Measurements from ENCODE around the gene NPIPA8.
"Not testable (repeated sequence)": the region's sequence is repeated elsewhere in the genome, so short reads cannot be mapped to it uniquely, and the experiment has no call there.

NPIPA8 gene

DNA sequence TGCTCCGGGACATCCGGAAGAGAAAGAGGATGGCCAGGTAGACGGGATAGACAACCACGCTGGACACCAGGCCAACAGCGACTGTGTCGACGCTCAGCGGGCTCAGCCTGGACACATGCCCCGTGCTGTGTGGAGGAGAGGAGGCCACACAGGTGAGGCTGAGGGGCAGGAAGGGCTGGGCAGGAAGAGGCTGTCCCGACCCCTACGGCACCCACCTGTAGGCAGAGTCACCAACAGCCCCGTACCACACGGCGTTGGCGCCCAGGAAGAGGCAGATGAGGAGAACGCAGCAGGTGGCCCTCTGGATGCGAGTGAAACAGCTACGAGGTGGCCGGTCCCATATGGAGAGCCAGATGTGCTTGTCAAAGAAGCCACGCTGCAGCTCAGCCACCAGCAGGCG, at the start of gene NPIPA8:
Gene NPIPA8, minus strand, starts transcription at position 101 of the 400 bp plus-strand sequence. CDS start 4,074 bp downstream, outside the sequence.
- H3K4me3 ChIP-seq (ENCODE audit: low read depth, low read length), result not testable (repeated sequence)

DNA sequence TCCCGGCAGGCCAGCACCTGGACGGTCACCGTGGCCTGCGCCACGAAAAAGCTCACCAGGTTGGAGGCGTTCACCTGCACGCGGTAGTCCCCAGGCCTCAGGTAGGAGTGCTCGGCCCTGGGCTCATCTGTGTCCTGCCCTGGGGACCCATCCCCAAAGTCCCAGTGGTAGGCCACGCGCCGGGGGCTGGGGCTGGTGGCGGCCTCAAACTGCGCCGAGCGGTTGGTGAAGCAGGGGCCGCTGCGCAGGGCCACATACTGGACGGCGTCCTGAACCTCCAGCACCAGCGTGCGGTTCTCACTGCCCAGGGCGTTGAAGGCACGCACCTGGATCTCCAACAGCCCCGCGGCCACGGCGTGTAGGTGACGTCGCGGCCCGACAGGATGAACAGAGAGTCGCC, 48.7 kb upstream of the NPIPA8 start:
- not testable (repeated sequence) for H3K4me3 ChIP-seq (ENCODE audit: low read depth, low read length)

DNA sequence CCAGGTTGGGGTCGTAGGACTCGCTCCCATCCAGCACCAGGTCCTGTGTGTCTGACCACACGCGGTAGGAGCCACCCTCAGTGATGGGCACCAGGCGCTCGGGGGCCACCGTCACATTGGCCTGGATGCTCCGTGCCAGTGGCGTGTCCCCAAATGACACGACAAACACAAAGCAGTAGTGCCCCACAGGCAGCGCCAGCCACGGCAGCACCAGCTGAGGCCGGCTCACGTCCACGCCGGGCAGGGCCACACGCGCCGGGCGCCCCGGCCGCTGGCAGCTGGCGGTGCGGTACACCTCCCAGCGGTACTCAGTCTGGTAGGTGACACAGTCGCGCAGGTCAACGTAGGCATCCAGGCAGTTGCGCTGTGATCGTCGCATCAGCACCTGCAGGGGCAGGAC, 48.3 kb upstream of the NPIPA8 start:
- not testable (repeated sequence) for H3K4me3 ChIP-seq (ENCODE audit: low read depth, low read length)

DNA sequence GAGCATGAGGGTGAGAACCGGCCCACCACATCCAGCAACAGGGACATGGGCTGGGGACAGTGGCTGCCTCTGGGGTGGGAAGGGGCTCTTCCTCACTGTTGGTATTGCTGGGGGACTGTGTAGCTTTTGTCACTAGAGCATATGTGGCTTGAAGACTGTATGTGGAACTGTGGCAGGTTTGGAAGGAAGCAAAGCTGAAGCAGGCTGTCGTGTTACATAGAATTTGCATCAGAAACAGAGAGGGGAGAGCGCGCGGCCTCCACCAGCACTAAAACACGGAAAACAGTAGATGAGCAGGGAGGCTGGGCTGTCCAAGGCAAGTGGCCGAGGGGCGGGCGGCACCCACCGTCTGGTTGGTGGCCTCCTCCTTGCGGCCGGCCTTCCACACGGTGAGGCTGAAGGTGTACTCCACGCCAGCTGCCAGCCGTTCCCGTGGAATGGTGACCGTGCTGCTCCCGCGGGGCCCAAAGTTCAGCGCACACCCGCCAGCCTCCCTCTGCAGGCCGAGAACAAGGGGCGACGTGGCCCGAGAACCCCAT, 47.6 kb upstream of the NPIPA8 start:
- not testable (repeated sequence) for H3K4me3 ChIP-seq (ENCODE audit: low read depth, low read length)

DNA sequence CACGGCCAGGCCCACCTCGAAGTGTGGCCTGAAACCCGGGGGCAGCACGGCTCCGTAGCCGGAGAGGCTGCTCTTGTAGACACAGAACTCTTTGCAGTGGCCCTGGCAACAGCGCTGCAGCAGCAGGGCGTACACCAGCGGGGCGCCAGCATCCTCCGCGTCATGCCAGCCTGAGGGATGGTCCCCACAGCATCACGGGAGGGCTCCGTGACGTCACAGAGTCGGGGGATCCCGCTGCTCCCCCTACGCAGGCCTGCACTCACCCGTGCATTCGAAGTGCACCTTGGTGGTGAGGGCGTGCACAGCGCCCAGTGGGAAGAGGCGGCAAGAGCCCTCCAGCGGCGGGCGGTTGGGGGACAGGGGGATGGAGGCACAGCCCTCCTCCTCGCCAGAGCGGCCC, 46.2 kb upstream of the NPIPA8 start:
- H3K4me3 ChIP-seq (ENCODE audit: low read depth, low read length), result not testable (repeated sequence)

DNA sequence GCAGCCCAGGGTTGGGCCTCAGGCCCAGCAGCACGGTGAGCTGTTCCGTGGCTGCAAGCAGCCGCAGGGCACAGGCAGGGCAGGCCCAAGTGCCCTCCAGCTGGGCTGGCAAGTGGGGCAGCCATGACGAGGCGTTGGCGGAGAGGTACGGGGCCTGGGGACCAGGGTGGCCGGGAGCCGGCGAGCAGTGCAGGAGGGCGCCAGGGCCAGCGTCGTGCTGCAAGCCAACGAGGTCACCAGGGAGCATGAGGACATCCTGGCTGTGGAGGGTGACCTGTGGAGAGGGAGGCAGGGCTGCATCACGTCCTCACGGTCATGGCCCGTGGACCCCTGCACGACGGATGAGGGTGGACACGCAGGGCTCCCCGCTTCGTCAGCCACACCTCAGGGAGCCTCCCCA, 11.2 kb upstream of the NPIPA8 start:
- not testable (repeated sequence) for H3K4me3 ChIP-seq (ENCODE audit: low read depth, low read length)

DNA sequence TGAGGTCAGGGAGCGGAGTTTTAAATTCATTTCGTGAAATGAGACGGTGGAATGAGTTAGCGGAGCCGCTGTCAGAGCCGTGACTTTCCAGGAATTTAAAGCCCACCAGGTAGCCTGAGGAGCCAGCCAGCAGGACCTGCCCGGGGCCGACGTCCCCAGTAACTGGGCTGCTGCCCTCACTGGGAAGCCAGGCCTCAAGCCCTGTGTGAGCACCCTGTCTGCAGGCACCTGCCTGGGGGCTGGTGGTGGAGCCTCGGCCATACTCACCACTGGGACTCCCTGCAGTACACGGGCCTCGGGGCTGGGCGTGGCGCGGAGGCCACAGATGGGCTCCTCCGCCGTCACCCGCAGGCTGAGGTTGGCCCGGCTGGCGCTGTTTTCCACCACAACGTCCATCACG, 10.5 kb upstream of the NPIPA8 start:
- not testable (repeated sequence) for H3K4me3 ChIP-seq (ENCODE audit: low read depth, low read length)

DNA sequence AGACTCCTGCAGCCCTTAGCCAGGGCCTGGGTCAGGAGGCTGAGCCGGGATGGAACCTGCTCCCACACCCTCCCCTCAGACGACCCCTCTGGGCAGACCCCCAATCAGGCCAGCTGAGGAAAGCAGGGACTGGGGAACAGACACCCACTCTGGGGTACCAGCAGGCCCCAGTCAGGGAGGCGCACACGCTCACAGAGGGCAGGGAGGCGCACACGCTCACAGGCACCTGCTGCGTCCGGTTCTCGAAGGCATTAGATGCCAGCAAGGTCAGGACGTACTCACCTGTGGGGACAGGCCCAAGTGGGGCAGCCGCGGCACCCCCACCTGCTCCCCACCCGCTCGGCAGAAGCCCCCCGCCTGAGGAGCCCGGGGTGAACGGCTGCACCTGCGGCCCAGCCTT, 8.1 kb upstream of the NPIPA8 start:
- H3K4me3 ChIP-seq (ENCODE audit: low read depth, low read length), result not testable (repeated sequence)

DNA sequence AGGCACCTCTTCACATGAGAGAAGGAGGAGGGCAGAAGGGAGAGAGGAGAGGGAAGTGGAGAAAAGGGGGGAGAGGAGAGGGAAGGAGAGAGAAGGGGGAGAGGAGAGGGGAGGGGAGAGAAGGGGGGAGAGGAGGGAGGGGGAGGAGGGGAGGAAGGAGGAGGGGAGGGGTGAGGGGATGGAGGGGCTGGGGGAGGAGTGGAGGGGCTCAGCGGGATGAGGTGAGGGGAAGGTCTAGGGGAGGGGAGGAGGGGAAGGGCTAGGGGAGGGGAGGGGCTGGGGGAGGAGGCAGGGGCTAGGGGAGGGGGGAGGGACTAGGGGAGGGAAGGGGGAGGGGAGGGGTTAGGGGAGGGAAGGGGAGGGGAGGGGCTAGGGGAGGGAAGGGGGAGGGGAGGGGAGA, 5.5 kb upstream of the NPIPA8 start:
- not testable (repeated sequence) for H3K4me3 ChIP-seq (ENCODE audit: low read depth, low read length)

DNA sequence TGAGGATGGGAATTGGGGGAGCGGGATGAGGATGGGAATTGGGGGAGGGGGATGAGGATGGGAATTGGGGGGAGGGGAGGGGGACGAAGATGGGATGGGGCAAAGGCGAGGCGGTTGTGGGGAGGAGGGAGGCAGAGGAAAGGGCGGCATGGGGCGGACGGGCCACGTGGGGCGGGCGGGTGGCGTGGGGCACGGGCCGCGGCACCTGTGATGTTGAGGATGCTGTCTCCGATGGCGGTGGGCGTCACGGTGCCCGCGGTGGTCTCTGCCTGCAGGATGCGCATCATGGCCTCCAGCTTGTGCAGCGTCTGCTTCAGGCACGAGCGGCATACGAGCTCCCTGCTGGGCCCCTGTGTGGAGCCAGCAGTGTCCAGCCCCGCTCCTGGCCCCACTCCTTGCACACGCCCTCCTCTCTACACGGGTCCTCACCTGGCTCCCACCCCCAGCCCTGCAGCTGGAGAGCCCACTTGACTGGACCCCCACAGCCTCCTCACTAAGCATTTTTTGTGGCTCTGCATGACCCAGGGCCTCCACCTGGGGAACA, 5.0 kb upstream of the NPIPA8 start:
- not testable (repeated sequence) for H3K4me3 ChIP-seq (ENCODE audit: low read depth, low read length)

DNA sequence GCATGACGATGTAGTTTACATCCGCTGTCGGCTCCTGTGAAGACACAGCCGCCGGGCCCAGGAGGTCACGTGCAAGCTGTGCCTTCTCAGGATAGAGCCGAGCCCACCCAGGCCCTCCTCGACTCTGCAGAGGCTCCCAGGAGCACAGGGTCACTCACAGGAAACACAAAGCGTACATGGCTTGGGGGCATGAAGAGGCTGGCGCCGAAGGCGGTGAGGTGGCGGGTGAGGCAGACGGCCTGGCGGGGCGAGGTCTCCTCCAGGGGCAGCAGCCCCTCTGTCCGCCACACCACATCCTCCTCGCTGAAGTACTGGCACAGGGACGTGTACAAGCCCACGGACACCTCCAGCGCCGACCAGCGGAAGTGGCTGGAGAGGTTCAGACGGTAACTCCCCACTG, 2.7 kb upstream of the NPIPA8 start:
- H3K4me3 ChIP-seq (ENCODE audit: low read depth, low read length), result not testable (repeated sequence)

DNA sequence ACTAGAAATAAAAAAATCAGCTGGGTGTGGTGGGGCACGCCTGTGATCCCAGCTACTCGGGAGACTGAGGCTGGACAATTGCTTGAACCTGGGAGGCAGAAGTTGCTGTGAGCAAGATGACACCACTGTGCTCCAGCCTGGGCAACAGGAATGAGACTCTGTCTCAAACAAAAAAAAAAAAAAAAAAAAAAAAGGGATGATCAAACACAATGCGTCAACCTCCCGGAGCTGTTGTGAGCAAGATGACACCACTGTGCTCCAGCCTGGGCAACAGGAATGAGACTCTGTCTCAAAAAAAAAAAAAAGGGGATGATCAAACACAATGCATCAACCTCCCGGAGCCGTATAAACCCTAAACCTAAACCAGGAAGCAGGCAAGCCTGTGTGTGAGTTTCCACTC, 24.7 kb downstream of the NPIPA8 start:
- not testable (repeated sequence) for H3K4me3 ChIP-seq (ENCODE audit: low read depth, low read length)

DNA sequence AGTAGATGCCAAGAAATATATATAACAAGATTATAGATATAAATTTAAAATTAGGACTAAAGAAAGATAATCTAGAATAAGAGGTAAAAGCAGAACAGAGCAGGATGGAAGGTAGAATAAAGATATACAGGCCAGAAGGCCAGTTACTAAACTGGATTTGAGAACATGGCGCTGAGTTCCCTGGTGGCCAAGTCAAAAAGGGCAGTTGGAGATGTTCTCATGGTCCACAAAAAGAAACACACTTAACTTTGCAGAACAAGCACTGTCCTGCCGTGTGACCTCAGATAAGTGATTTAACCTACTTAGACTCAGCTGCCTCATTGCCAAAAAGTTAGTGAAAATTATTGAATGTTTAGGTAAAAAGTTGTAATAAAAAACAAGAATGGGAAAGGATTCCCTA, 27.4 kb downstream of the NPIPA8 start:
- H3K4me3 ChIP-seq (ENCODE audit: low read depth, low read length), result not testable (repeated sequence)

DNA sequence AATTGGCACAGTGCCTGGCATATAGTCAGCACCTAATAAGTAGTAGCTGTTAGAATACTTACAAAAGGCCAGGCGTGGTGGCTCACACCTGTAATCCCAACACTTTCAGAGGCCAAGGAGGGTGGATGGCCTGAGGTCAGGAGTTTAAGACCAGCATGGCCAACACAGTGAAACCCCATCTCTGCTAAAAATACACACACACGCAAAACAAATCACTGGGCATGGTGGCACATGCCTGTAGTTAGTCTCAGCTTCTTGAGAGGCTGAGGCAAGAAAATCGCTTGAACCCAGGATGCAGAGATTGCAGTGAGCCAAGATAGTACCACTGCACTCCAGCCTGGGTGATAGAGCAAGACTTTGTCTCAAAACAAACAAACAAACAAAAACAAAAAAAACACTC, 29.3 kb downstream of the NPIPA8 start:
- H3K4me3 ChIP-seq (ENCODE audit: low read depth, low read length), result not testable (repeated sequence)

DNA sequence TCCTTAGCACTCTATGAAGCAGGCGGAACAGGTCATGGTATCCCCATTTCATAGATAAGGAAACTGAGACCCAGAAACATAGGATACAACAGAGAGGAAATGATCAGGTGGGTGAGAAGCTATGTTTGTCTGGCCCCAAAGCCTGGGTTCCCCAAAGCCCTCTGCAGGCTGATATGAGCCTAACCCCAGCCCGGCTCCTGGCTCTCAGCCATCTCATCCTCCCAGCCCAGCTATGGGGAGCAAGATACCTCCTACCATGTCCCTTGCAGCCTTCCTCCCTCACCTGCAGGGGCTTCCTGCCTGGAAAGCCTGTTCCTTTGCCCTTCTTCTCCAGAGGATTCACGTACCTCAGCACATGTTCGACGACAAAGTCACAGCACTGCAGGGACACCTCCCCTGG, 30.5 kb downstream of the NPIPA8 start:
- not testable (repeated sequence) for H3K4me3 ChIP-seq (ENCODE audit: low read depth, low read length)

DNA sequence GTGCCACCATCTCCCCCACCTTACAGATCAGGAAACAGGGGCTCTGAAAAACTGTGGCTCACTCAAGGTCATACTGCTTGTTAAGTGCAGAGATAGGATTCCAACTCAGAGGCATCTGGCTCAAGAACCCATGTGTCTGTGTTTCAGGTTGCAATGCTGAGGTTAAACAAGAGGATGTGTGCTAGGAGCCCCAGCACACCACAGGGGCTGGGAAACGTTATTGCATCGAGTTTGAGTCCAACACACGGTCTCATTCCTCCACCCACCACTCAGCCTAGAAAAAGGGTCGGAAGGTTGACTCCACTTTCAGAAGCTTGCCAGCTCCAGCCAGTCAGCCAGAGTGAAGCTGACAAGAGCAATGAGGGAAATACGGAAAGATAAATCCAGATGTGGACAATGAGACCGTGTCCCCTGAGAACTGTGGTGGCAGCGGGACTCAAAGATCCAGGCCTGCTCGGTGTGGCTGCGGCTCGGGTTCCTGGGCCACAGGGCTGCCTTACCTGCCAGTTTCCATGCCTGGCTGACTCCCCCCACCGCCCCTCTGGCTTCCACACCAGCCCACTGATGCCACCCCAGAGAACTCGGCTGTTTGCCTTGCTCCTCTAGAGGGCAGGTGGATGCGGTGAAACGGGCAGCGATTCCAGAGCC, 33.4 kb downstream of the NPIPA8 start:
- not testable (repeated sequence) for H3K4me3 ChIP-seq (ENCODE audit: low read depth, low read length)

DNA sequence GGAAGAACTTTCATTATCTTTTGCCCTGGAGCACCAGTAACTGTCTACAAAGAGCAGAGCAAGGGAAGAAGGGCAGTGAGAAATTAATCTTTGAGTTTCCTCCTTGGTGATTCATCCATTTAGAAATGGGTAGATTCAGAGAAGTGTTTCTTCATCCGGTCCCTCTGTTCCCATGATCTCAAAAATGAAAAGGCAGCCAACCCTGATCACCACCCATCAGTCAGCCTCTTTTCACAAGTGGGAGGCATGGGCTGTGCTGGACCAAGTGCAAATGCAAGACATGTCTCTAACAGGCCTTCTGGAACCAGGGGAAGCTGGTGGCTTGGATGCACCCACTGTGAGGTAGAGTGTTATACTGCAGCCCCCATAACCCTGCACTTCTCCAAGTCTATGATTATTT, 38.8 kb downstream of the NPIPA8 start:
- H3K4me3 ChIP-seq (ENCODE audit: low read depth, low read length), result not testable (repeated sequence)

DNA sequence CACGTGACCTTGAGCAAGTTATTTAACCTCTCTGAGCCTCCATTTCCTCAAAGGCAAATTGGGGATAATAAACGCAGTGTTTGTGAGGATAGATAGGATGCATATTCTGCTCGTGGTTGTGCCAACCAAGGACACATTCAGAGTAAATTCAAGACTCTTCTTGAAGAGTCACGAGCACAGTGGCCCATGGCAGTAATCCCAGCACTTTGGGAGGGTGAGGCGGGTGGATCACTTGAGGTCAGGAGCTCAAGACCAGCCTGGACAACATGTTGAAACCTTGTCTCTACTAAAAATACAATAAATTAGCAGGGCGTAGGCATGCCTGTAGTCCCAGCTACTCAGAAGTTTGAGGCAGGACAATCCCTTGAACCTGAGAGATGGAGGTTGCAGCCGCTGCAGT, 39.6 kb downstream of the NPIPA8 start:
- H3K4me3 ChIP-seq (ENCODE audit: low read depth, low read length), result not testable (repeated sequence)

DNA sequence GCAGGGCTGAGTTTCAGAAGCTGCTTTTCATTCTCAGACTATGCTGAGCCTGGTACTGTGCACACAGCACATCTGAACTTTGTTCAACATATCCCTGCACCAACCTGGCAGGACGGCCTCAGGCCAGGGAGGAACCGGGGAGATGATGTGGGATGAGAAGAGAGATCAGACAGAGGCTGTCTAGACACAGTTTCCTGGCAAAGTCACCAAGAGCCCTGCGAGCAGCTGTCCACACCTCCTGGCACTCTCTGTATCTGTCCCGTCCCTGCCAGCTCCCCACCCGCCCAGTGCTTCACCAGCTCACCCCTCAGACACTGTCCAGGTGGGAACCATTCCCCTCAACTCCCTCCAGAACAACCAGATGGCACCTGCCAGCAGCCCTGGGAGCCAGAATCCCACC, 42.2 kb downstream of the NPIPA8 start:
- H3K4me3 ChIP-seq (ENCODE audit: low read depth, low read length), result not testable (repeated sequence)

DNA sequence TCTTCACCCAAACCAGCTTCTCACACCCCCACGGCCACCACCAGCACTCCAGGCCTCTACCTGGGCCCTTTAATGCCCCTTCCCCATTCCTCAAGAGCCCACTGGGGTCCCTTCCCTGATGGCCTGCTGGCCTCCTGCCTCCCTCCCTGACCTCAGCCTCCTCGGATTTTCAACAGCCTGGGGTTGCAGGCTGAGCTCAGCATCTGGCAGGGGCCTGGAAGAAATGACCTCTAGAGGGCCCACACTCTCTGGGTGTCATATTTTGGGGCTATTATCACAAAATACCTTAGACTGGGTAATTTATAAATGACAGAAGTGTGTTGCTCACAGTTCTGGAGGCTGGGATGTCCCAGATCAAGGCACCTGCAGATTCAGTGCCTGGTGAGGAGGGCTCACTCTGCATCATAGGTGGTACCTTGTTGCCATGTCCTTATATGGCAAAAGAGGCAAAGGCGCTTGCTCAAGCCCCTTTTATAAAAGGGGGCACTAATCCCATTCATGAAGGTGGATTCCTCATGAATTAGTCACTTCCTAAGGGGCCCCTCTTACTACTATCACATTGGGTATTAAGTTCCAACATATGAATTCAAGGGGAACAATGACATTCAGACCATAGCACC, 43.1 kb downstream of the NPIPA8 start:
- H3K4me3 ChIP-seq (ENCODE audit: low read depth, low read length), result not testable (repeated sequence)

DNA sequence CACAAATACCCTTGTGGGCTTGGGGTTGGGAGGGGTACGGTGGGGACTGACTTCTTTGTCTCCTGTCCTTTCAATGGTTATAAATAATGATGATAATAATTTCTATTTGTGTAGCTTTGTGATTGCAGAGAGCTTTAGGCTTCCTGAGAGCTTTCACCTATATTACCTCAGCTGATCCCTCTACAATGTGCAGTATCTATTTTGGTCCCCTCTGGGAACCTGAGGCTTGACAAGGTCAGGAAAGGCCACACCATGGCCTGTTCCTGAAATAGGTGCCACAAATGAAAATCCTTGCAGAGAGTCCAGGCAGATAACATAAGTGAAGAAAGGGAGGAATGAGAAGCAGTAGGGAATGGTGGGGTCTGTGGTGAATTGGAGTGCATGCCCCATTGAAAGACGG, 45.6 kb downstream of the NPIPA8 start:
- H3K4me3 ChIP-seq (ENCODE audit: low read depth, low read length), result not testable (repeated sequence)

DNA sequence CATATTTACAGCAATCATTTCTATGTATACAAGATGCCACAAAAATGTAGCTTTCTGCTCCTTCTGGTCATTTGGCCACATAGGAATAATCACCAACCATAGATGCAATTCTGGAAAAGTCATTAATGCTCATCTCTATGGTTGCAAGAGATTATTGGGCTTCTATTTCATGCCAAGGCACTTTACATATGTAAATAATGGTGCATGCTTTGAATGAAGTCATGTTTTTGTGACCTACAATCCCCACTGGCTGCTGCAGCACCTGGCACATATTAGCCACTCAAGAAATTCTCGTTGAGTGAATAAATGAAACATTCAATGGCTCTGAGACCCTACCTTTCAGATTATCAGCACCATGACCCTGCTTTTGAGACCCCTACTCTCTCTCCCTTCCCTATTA, 50.2 kb downstream of the NPIPA8 start:
- H3K4me3 ChIP-seq (ENCODE audit: low read depth, low read length), result not testable (repeated sequence)

Measured in iPS-11a (cell line).